GM12892 (cell line): ENCODE data around the gene FCHO1.

ENCODE experiments used
- POLR2A ChIP-seq: IDR thresholded peaks from 2 replicates; pipeline ENCODE4 v1.6.1; 2011; ENCODE audit warnings: low read depth, low read length, control low read depth
- POLR2AphosphoS5 ChIP-seq: IDR thresholded peaks from 2 replicates; pipeline ENCODE4 v1.6.1; 2011; ENCODE audit warnings: low read depth, low read length, control low read depth
- TAF1 ChIP-seq: IDR thresholded peaks from 2 replicates; pipeline ENCODE4 v1.6.1; 2011; ENCODE audit warnings: low read depth, mild to moderate bottlenecking, control low read depth, low read length, borderline replicate concordance

- TF ChIP-seq TAF1 (no peak), POLR2AphosphoS5 (no peak), POLR2A (no peak)
Measured at GRCh38 chr19:17703824-17704463, 47.3 kb upstream of the FCHO1 start.
